Peyer's patch (tissue), 4 donors: ENCODE results near the gene PDE10A.

Source experiments
- POLR2A ChIP-seq, 2 donors: fragments of 450-650 bp; IDR thresholded peaks; one replicate each; pipeline ENCODE4 v1.5.1; 2017; ENCODE audit warnings: antibody characterized with exemption in 2 of 2, mild to moderate bottlenecking in 2 of 2, moderate library complexity in 2 of 2
- TF ChIP-seq, protein P1 (sequence below), 6 experiments: fragments of 450-650 bp in 4 of 6; fragments of 200-600 bp in 2 of 6; sonication (generic) in 1 of 6; IDR thresholded peaks; one replicate each; pipeline ENCODE4 v1.5.1; 2017 to 2019; ENCODE audit warnings: antibody characterized with exemption in 6 of 6, mild to moderate bottlenecking in 3 of 6, moderate library complexity in 1 of 6

DNA sequence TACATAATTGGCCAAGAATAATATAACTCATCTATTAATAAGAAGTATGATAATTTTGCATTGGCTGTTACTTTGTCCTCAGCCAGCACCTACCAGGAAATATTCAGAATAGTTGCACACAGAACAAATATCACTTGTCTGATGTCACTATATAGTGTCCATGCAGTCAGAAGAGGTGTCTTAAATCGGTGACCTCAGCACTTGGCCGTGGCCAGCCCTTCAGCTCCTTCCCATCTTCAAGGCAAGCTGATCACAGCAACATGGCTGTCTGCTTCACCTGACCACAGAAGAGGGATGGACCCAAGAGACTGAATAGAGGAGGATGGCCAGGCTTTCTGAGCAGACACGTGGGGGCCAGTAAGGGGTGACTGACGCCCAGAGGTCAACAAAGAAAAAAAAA lies 22.2 kb downstream of the PDE10A start:
- no peak for TF ChIP-seq POLR2A (IDR thresholded peaks at IDR 0.05)
- TF ChIP-seq, protein P1, sequence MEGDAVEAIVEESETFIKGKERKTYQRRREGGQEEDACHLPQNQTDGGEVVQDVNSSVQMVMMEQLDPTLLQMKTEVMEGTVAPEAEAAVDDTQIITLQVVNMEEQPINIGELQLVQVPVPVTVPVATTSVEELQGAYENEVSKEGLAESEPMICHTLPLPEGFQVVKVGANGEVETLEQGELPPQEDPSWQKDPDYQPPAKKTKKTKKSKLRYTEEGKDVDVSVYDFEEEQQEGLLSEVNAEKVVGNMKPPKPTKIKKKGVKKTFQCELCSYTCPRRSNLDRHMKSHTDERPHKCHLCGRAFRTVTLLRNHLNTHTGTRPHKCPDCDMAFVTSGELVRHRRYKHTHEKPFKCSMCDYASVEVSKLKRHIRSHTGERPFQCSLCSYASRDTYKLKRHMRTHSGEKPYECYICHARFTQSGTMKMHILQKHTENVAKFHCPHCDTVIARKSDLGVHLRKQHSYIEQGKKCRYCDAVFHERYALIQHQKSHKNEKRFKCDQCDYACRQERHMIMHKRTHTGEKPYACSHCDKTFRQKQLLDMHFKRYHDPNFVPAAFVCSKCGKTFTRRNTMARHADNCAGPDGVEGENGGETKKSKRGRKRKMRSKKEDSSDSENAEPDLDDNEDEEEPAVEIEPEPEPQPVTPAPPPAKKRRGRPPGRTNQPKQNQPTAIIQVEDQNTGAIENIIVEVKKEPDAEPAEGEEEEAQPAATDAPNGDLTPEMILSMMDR (IDR thresholded peaks at IDR 0.05) = no peak
